GM12891 (cell line): ENCODE measurements around the gene THSD7B.
A peak's percentile ranks its signal among the peaks of the same experiment; 100 is the strongest.

Experiments used
- DNase-seq: peaks from one replicate; pipeline ENCODE4 v3.0.0; 2011; ENCODE audit warnings: low spot score; ENCODE audit not compliant: insufficient read length
- FAIRE-seq: peaks from 2 replicates; lab custom pipeline; 2011; peaks lifted over from hg19 to GRCh38; lab: Jason Lieb, UNC
- PAX5 ChIP-seq: IDR thresholded peaks from 2 replicates; pipeline ENCODE4 v1.6.1; 2011; ENCODE audit warnings: low read length, moderate library complexity, mild to moderate bottlenecking; ENCODE audit not compliant: insufficient read depth, severe bottlenecking
- POLR2A ChIP-seq: IDR thresholded peaks from 2 replicates; pipeline ENCODE4 v1.6.1; 2011; ENCODE audit warnings: low read depth, low read length, control low read depth
- POLR2AphosphoS5 ChIP-seq: IDR thresholded peaks from 2 replicates; pipeline ENCODE4 v1.6.1; 2011; ENCODE audit warnings: low read depth, low read length, control low read depth
- POU2F2 ChIP-seq: IDR thresholded peaks from 2 replicates; pipeline ENCODE4 v1.6.1; 2011; ENCODE audit warnings: low read depth, mild to moderate bottlenecking, control low read depth, low read length, moderate library complexity
- SPI1 ChIP-seq: IDR thresholded peaks from 2 replicates; pipeline ENCODE4 v1.6.1; 2011; ENCODE audit warnings: low read depth, low read length, control low read depth
- TAF1 ChIP-seq: IDR thresholded peaks from 2 replicates; pipeline ENCODE4 v1.6.1; 2011; ENCODE audit warnings: low read depth, low read length, control low read depth

The THSD7B gene

GRCh38 chr2:136764452-136765255 lies 691 bp upstream of the THSD7B start:
- DNase-seq (peak; percentile 13), FAIRE-seq (no peak)
- TF ChIP-seq POLR2AphosphoS5, result no peak
- TF ChIP-seq TAF1, result no peak
- TF ChIP-seq SPI1, result no peak
- no peak for TF ChIP-seq POU2F2
- no peak for TF ChIP-seq POLR2A
- TF ChIP-seq PAX5, result no peak

- DNase-seq (peak; percentile 5), FAIRE-seq (no peak)
- TF ChIP-seq TAF1, result no peak
- TF ChIP-seq POLR2AphosphoS5, result no peak
- TF ChIP-seq POU2F2, result no peak
- no peak for TF ChIP-seq POLR2A
- no peak for TF ChIP-seq PAX5
- TF ChIP-seq SPI1, result no peak
Observed at GRCh38 chr2:136766073-136766404, 694 bp downstream of the THSD7B start.

GRCh38 chr2:136767030-136767429 lies 1.7 kb downstream of the THSD7B start:
- no peak for FAIRE-seq
- DNase-seq, result no peak
- TF ChIP-seq SPI1 (no peak), POLR2A (no peak), POU2F2 (no peak), POLR2AphosphoS5 (no peak), PAX5 (no peak), TAF1 (no peak)

GRCh38 chr2:136769871-136770270 lies 4.5 kb downstream of the THSD7B start:
- DNase-seq, result no peak
- TF ChIP-seq SPI1, result no peak
- no peak for FAIRE-seq

- TF ChIP-seq POLR2AphosphoS5, result no peak
- TF ChIP-seq PAX5, result no peak
- TF ChIP-seq SPI1, result no peak
- TF ChIP-seq POLR2A, result no peak
- no peak for TF ChIP-seq TAF1
- no peak for TF ChIP-seq POU2F2
- DNase-seq, result no peak
- FAIRE-seq, result no peak
Observed at GRCh38 chr2:136770384-136770783, 5.0 kb downstream of the THSD7B start.

- FAIRE-seq (no peak), DNase-seq (no peak)
- TF ChIP-seq PAX5 (no peak), TAF1 (no peak), SPI1 (no peak), POLR2AphosphoS5 (no peak), POLR2A (no peak), POU2F2 (no peak)
Observed at GRCh38 chr2:136777391-136777790, 12.0 kb downstream of the THSD7B start.

GRCh38 chr2:136783856-136784255 lies 18.5 kb downstream of the THSD7B start:
- no peak for DNase-seq
- TF ChIP-seq POLR2A (no peak), POLR2AphosphoS5 (no peak), TAF1 (no peak), SPI1 (no peak), PAX5 (no peak), POU2F2 (no peak)
- no peak for FAIRE-seq

GRCh38 chr2:136785215-136785614 lies 19.9 kb downstream of the THSD7B start:
- FAIRE-seq (no peak), DNase-seq (no peak)
- TF ChIP-seq SPI1, result no peak

GRCh38 chr2:136787970-136788369 lies 22.6 kb downstream of the THSD7B start:
- DNase-seq, result no peak
- no peak for FAIRE-seq
- no peak for TF ChIP-seq POLR2A

GRCh38 chr2:136796339-136796738 lies 31.0 kb downstream of the THSD7B start:
- DNase-seq, result no peak
- no peak for FAIRE-seq
- no peak for TF ChIP-seq POLR2AphosphoS5
- no peak for TF ChIP-seq POU2F2
- no peak for TF ChIP-seq SPI1
- TF ChIP-seq POLR2A, result no peak
- TF ChIP-seq TAF1, result no peak
- no peak for TF ChIP-seq PAX5
